Epithelial cell of proximal tubule (primary cell): ENCODE data around the gene SPEG. TPM values are rescaled to one million over a fixed set of nuclear protein-coding genes. Genes with fewer than 3 reads are reported as not detected.

Experiments used
- DNase-seq: peaks from one replicate; pipeline ENCODE4 v3.0.0-alpha.2; 2011; ENCODE audit warnings: low read depth
- H3K4me3 ChIP-seq: 2 replicates; pipeline ENCODE4 v1.5.1; 2011; ENCODE audit warnings: low read depth, mild to moderate bottlenecking, low read length
- CTCF ChIP-seq: conservative IDR thresholded peaks from 2 replicates; pipeline ENCODE4 v1.5.1; 2012; ENCODE audit warnings: low read depth, mild to moderate bottlenecking, low read length
- total RNA-seq: library from RNA; depleted of rRNA; stranded (reverse); fragments of >200 nt; gene quantifications from 2 replicates; pipeline ENCODE4 v1.2.3, GENCODE V29; 2015

SPEG gene
- total RNA-seq, 1 donor from 2014 or later = 28.3 TPM

- TF ChIP-seq CTCF = no peak
- no peak for DNase-seq
- no peak overlapping the region for H3K4me3 ChIP-seq
These were observed 26.0 kb upstream of the SPEG start for GRCh38 chr2:219408631-219409030.

- no peak overlapping the region for H3K4me3 ChIP-seq
- no peak for TF ChIP-seq CTCF
- DNase-seq = no peak
These were observed 25.0 kb upstream of the SPEG start for GRCh38 chr2:219409619-219410018.

- DNase-seq = no peak
- no peak overlapping the region for H3K4me3 ChIP-seq
- TF ChIP-seq CTCF = no peak
These were observed 24.3 kb upstream of the SPEG start for GRCh38 chr2:219410390-219410789.

GRCh38 chr2:219414857-219415256 is 19.8 kb upstream of the SPEG start:
- DNase-seq = no peak
- no peak overlapping the region for H3K4me3 ChIP-seq

GRCh38 chr2:219415580-219416234 is 18.9 kb upstream of the SPEG start:
- H3K4me3 ChIP-seq = no peak overlapping the region
- no peak for TF ChIP-seq CTCF
- no peak for DNase-seq

More at GRCh38 chr2:219414857-219415256, 19.8 kb upstream of the SPEG start:
- TF ChIP-seq CTCF = no peak

- DNase-seq = no peak
- no peak for TF ChIP-seq CTCF
- H3K4me3 ChIP-seq = no peak overlapping the region
These were observed 18.4 kb upstream of the SPEG start for GRCh38 chr2:219416235-219416602.

- no peak for DNase-seq
- TF ChIP-seq CTCF = no peak
- H3K4me3 ChIP-seq = no peak overlapping the region
These were observed 17.7 kb upstream of the SPEG start for GRCh38 chr2:219416938-219417337.
